Transverse colon (tissue), 4 donors: ENCODE measurements around the gene PRPF6. TPM values are rescaled to one million over a fixed set of nuclear protein-coding genes. Genes with fewer than 3 reads are reported as not detected.
A peak's percentile ranks its signal among the peaks of the same experiment; 100 is the strongest.

Experiments used
- DNase-seq: peaks from one replicate; pipeline ENCODE4 v3.0.0-alpha.2; 2019
- H3K27ac ChIP-seq, 4 donors: fragments of 200-600 bp; sonication (generic); 2 replicates each; pipeline ENCODE4 v1.5.1; 2016 to 2018; ENCODE audit warnings: inconsistent platforms in 4 of 4
- H3K27me3 ChIP-seq: fragments of 200-600 bp; sonication (generic); 2 replicates; pipeline ENCODE4 v1.5.1; 2017; ENCODE audit warnings: inconsistent platforms
- H3K36me3 ChIP-seq, 4 donors: fragments of 200-600 bp; sonication (generic); 2 replicates each; pipeline ENCODE4 v1.5.1; 2017 to 2019; ENCODE audit warnings: inconsistent platforms in 4 of 4
- H3K4me1 ChIP-seq, 4 donors: fragments of 200-600 bp; sonication (generic); 2 replicates each; pipeline ENCODE4 v1.5.1; 2017 to 2020; ENCODE audit warnings: inconsistent platforms in 4 of 4
- H3K4me3 ChIP-seq, 4 donors: fragments of 200-600 bp; sonication (generic); 1 replicate in 1 of 4; 2 replicates in 3 of 4; pipeline versions ENCODE4 v1.5.1 to v1.6.1; 2017 to 2019; ENCODE audit warnings: inconsistent platforms in 4 of 4
- H3K9me3 ChIP-seq, 2 donors: fragments of 200-600 bp; sonication (generic); 2 replicates each; pipeline ENCODE4 v1.5.1; 2017 to 2019; ENCODE audit warnings: inconsistent platforms in 2 of 2
- EP300 ChIP-seq: sonication (generic); formaldehyde crosslinking; IDR thresholded peaks from one replicate; pipeline ENCODE4 v1.6.1; 2017; ENCODE audit warnings: antibody characterized with exemption, low read depth
- POLR2A ChIP-seq: fragments of 450-650 bp; IDR thresholded peaks from one replicate; pipeline ENCODE4 v1.6.1; 2016; ENCODE audit warnings: antibody characterized with exemption, mild to moderate bottlenecking, moderate library complexity
- POLR2AphosphoS5 ChIP-seq, 3 donors: sonication (generic); formaldehyde crosslinking; IDR thresholded peaks; one replicate each; pipeline ENCODE4 v1.6.1; 2016; ENCODE audit warnings: antibody characterized with exemption in 3 of 3
- WGBS, 2 donors: methylation state at CpG; one replicate each; pipeline ENCODE4 v1.1.5; 2018; ENCODE audit warnings: low coverage in 1 of 2; 5-methylcytosine and 5-hydroxymethylcytosine counted together
- in situ Hi-C, 4 donors: fragments of 200-750 bp; cut with MboI; loops; one replicate each; pipeline versions ENCODE4 v1.15.0 to v1.15.1; 2017; ENCODE audit warnings: low sequenced_read_pairs in 3 of 4, low pct_ligation_motif_present in 1 of 4, low pct_unique_long_range_greater_than_20kb in 1 of 4
- intact Hi-C: fragments of 100-400 bp; cut with DNase I; formaldehyde crosslinking; loops from one replicate; pipeline ENCODE4 v1.15.1; 2023; ENCODE audit warnings: low total_unique reads
- total RNA-seq, 4 donors: library from RNA; depleted of rRNA; stranded (reverse); fragments of >200 nt; gene quantifications; one replicate each; pipeline ENCODE4 v1.1.0, GENCODE V29; 2016
- TF ChIP-seq, protein P1 (sequence below), 5 experiments: fragments of 200-600 bp in 3 of 5; fragments of 450-650 bp in 2 of 5; sonication (generic) in 3 of 5; IDR thresholded peaks; 1 replicate in 2 of 5; 2 replicates in 3 of 5; pipeline ENCODE4 v1.5.1; 2016 to 2017; ENCODE audit warnings: antibody characterized with exemption in 5 of 5, inconsistent platforms in 3 of 5, mild to moderate bottlenecking in 2 of 5, moderate library complexity in 1 of 5

Gene PRPF6
- total RNA-seq, 4 donors from 2014 or later, result 29.2 to 55.7 (median 51.8) TPM

DNA sequence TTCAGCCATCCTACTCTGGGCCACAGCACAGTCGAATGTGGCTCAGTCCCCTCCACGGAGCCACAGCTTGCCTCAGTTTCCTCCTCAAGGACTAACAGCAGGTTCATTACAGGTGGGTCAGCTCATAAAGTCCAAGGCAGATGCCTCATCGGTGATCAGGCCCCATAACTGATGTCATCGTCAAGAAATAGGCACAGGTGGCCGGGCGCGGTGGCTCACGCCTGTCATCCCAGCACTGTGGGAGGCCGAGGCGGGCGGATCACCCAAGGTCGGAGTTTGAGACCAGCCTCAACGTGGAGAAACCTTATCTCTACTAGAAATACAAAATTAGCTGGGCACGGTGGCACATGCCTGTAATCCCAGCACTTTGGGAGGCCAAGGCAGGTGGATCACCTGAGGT is 28.2 kb upstream of the PRPF6 start:
- in situ Hi-C loops, result no loop called here
- WGBS, 2 donors, result 63% methylated on average over 10 of the region's 14 CpGs; no CpG with 5 or more reads in 1 of the 2 donors
- no peaks in the 10 kb centered on the region for H3K9me3 ChIP-seq
- no peak for TF ChIP-seq POLR2A
- no peak for TF ChIP-seq POLR2AphosphoS5 (IDR thresholded peaks at IDR 0.05)
- TF ChIP-seq, protein P1, sequence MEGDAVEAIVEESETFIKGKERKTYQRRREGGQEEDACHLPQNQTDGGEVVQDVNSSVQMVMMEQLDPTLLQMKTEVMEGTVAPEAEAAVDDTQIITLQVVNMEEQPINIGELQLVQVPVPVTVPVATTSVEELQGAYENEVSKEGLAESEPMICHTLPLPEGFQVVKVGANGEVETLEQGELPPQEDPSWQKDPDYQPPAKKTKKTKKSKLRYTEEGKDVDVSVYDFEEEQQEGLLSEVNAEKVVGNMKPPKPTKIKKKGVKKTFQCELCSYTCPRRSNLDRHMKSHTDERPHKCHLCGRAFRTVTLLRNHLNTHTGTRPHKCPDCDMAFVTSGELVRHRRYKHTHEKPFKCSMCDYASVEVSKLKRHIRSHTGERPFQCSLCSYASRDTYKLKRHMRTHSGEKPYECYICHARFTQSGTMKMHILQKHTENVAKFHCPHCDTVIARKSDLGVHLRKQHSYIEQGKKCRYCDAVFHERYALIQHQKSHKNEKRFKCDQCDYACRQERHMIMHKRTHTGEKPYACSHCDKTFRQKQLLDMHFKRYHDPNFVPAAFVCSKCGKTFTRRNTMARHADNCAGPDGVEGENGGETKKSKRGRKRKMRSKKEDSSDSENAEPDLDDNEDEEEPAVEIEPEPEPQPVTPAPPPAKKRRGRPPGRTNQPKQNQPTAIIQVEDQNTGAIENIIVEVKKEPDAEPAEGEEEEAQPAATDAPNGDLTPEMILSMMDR (IDR thresholded peaks at IDR 0.05), result no peak
- no peak for TF ChIP-seq EP300
- H3K27ac ChIP-seq, result peak overlapping the region; percentile 82 to 93 (median 84)
- intact Hi-C loops, result no loop called here
- no peak overlapping the region for H3K4me3 ChIP-seq
- peak; percentile 57 for DNase-seq
- H3K4me1 ChIP-seq, result peaks cover 57 to 84% (median 79%) of the 10 kb centered on the region in 4 donors
- H3K27me3 ChIP-seq, result no peaks in the 10 kb centered on the region
- H3K36me3 ChIP-seq, result no peaks in the 10 kb centered on the region

DNA sequence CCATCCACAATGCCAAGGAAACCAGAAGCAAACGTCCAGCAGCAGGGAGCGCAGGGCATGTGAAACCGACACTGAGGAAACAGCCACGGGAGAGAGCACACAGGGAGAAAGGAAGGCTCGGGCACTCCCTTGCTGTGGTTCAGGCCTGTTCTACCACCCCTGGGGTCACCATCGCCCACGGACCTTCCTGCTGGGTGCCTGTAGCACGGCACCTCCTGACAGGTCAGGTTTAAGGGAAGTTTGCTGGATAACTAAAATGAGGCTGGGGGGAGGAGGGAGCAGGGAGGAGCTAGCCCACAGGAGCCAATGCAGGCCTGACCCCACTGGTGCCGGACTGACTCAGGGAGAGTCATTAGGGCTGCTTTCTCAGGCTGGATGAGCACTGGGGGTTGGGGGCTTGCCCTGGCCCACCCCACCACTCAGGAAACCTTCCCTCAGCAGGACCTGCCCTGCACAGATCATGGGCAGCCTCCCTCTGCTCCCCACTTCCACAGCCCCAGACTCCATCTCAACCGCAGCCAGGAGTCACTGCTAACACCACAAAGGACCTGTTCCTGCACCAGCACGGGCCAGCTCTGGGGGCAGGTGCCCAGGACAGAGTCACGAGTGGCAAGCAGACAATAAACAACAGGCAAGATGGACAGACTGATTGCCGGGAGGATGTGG is 27.0 kb upstream of the PRPF6 start:
- in situ Hi-C loops, result no loop called here
- Histone ChIP-seq H3K9me3 (no peaks in the 10 kb centered on the region), H3K4me1 (peaks cover 56 to 80% (median 74%) of the 10 kb centered on the region in 4 donors), H3K4me3 (no peak overlapping the region), H3K27me3 (no peaks in the 10 kb centered on the region), H3K36me3 (no peaks in the 10 kb centered on the region), H3K27ac (peak overlapping the region in 3 of 4 donors; percentile 94 to 97 (median 94))
- 40 to 70% methylated on average over 2 to 13 of the region's 13 CpGs for WGBS, 2 donors
- no peak for DNase-seq
- intact Hi-C loops, result no loop called here
- TF ChIP-seq, protein P1 (IDR thresholded peaks at IDR 0.05), result no peak
- no peak for TF ChIP-seq EP300

- H3K4me1 ChIP-seq, result peaks cover 45 to 66% (median 61%) of the 10 kb centered on the region in 4 donors
- peak; percentile 56 for DNase-seq
- intact Hi-C loops, result no loop called here
Observed at GRCh38 chr20:63955281-63955826, 25.6 kb upstream of the PRPF6 start.

More at GRCh38 chr20:63955281-63955826, 25.6 kb upstream of the PRPF6 start:
- in situ Hi-C loops, result no loop called here
- 1% methylated on average over 14 of the region's 31 CpGs; no CpG with 5 or more reads in 1 of the 2 donors for WGBS, 2 donors
- no peaks in the 10 kb centered on the region for H3K36me3 ChIP-seq
- peak overlapping the region; percentile 94 to 97 (median 95) for H3K27ac ChIP-seq
- H3K4me3 ChIP-seq, result peak overlapping the region; percentile 58 to 93 (median 87)
- H3K27me3 ChIP-seq, result no peaks in the 10 kb centered on the region
- H3K9me3 ChIP-seq, result no peaks in the 10 kb centered on the region
- TF ChIP-seq POLR2A (no peak), EP300 (no peak), POLR2AphosphoS5 (IDR thresholded peaks at IDR 0.05) (no peak)
- TF ChIP-seq, protein P1 (IDR thresholded peaks at IDR 0.05), result peak in 3 of 5 experiments; percentile 31 to 39 (median 38)
